HepG2 (cell line): ENCODE results near the gene MGMT. TPM values are rescaled to one million over a fixed set of nuclear protein-coding genes. Genes with fewer than 3 reads are reported as not detected.

Experiments used
- ARID5B ChIP-seq: IDR thresholded peaks from 2 replicates; pipeline ENCODE4 v1.4.0; 2020; ENCODE audit warnings: mild to moderate bottlenecking, missing genetic modification reagents
- BHLHE40 ChIP-seq: IDR thresholded peaks from 2 replicates; pipeline ENCODE4 v1.6.1; 2011; ENCODE audit warnings: low read length, improper control_type of control experiment
- GATAD2A ChIP-seq: IDR thresholded peaks from 2 replicates; pipeline ENCODE4 v1.6.1; 2016
- GPBP1L1 ChIP-seq: sonication (generic); formaldehyde crosslinking; IDR thresholded peaks from 2 replicates; pipeline ENCODE4 v1.5.0; 2020; ENCODE audit warnings: mild to moderate bottlenecking, missing genetic modification reagents
- HES4 ChIP-seq: sonication (generic); formaldehyde crosslinking; IDR thresholded peaks from 2 replicates; pipeline ENCODE4 v1.9.0; 2021; ENCODE audit warnings: mild to moderate bottlenecking, missing genetic modification reagents, borderline replicate concordance
- JUN ChIP-seq: sonication (generic); formaldehyde crosslinking; IDR thresholded peaks from 2 replicates; pipeline ENCODE4 v1.4.0; 2020; ENCODE audit warnings: mild to moderate bottlenecking, missing genetic modification reagents
- MIER2 ChIP-seq: IDR thresholded peaks from 2 replicates; pipeline ENCODE4 v1.6.1; 2016; ENCODE audit warnings: missing biosample characterization, missing genetic modification reagents
- MLLT10 ChIP-seq: sonication (generic); formaldehyde crosslinking; IDR thresholded peaks from 2 replicates; pipeline ENCODE4 v1.4.0; 2020; ENCODE audit warnings: missing genetic modification reagents
- MNT ChIP-seq: fragments of 450-650 bp; IDR thresholded peaks from 2 replicates; pipeline ENCODE4 v1.6.1; 2016
- SAP130 ChIP-seq: IDR thresholded peaks from 2 replicates; pipeline ENCODE4 v1.6.1; 2016; ENCODE audit warnings: low read depth
- SETDB1 ChIP-seq: sonication (generic); formaldehyde crosslinking; IDR thresholded peaks from 2 replicates; pipeline ENCODE4 v1.5.1; 2020; ENCODE audit warnings: missing genetic modification reagents, mild to moderate bottlenecking, borderline replicate concordance
- STAG1 ChIP-seq: sonication (generic); formaldehyde crosslinking; IDR thresholded peaks from 2 replicates; pipeline ENCODE4 v1.4.0; 2020; ENCODE audit warnings: missing genetic modification reagents
- ZBTB46 ChIP-seq: sonication (generic); formaldehyde crosslinking; IDR thresholded peaks from 2 replicates; pipeline ENCODE4 v1.4.0; 2020; ENCODE audit warnings: mild to moderate bottlenecking, missing genetic modification reagents, borderline replicate concordance
- ZEB1 ChIP-seq: IDR thresholded peaks from 2 replicates; pipeline ENCODE4 v1.6.1; 2012; ENCODE audit warnings: mild to moderate bottlenecking, low read depth, inconsistent platforms; ENCODE audit not compliant: insufficient replicate concordance
- ZNF124 ChIP-seq: sonication (generic); formaldehyde crosslinking; IDR thresholded peaks from 2 replicates; pipeline ENCODE4 v1.4.0; 2020; ENCODE audit warnings: missing genetic modification reagents
- ZNF512 ChIP-seq: sonication (generic); formaldehyde crosslinking; IDR thresholded peaks from 2 replicates; pipeline ENCODE4 v1.4.0; 2020; ENCODE audit warnings: mild to moderate bottlenecking, missing genetic modification reagents
- ZNF577 ChIP-seq: sonication (generic); formaldehyde crosslinking; IDR thresholded peaks from 2 replicates; pipeline ENCODE4 v1.4.0; 2020; ENCODE audit warnings: mild to moderate bottlenecking, low read depth, missing genetic modification reagents, borderline replicate concordance
- ZNF841 ChIP-seq: sonication (generic); formaldehyde crosslinking; IDR thresholded peaks from 2 replicates; pipeline ENCODE4 v1.8.1; 2023; ENCODE audit warnings: missing genetic modification reagents, borderline replicate concordance
- polyA plus RNA-seq, 8 experiments: library from polyadenylated mRNA; depleted of rRNA in 3 of 8; stranded (reverse) in 7 of 8; unstranded in 1 of 8; fragments of >200 nt; fragmentation: Illumina TruSeq in 4 of 8; extraction: Trizol in 4 of 8; gene quantifications; 2 replicates each; pipeline versions ENCODE4 v1.2.1 to v1.2.3, GENCODE V29; 2011 to 2016; ENCODE audit warnings: low read depth in 4 of 8, missing spikeins in 1 of 8, mixed read lengths in 1 of 8; ENCODE audit not compliant: insufficient read depth in 1 of 8
- total RNA-seq, 5 experiments: library from RNA; depleted of rRNA; stranded (reverse); fragments of >200 nt; fragmentation: Illumina TruSeq; extraction: Trizol; gene quantifications; 2 replicates each; pipeline ENCODE4 v1.2.3, GENCODE V29; 2016; ENCODE audit warnings: low read depth in 1 of 5
- TF ChIP-seq, protein P1 (sequence below): IDR thresholded peaks from 2 replicates; pipeline ENCODE4 v1.6.1; 2012; ENCODE audit warnings: inconsistent platforms

MGMT gene
- total and polyA plus RNA-seq, 2 of the 13 experiments (the other 11 are each of a cell fraction or from before 2014, with no cell fraction given) = 12.0 to 19.5 TPM

GRCh38 chr10:129470103-129470851, 3.2 kb downstream of the MGMT start (continued):
- TF ChIP-seq ZNF512 (CRISPR knock-in tag) = no peak
- TF ChIP-seq GPBP1L1 (CRISPR knock-in tag) = no peak
- TF ChIP-seq, protein P1, sequence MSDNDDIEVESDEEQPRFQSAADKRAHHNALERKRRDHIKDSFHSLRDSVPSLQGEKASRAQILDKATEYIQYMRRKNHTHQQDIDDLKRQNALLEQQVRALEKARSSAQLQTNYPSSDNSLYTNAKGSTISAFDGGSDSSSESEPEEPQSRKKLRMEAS = no peak
- no peak for TF ChIP-seq ZBTB46 (CRISPR knock-in tag)
- no peak for TF ChIP-seq ZEB1
- TF ChIP-seq MIER2 (CRISPR knock-in tag) = no peak
- peak; percentile 45; the same call in 1 of the 2 replicates for TF ChIP-seq SAP130 (CRISPR knock-in tag)
- no peak for TF ChIP-seq ZNF577 (CRISPR knock-in tag)
- TF ChIP-seq GATAD2A (CRISPR knock-in tag) = peak; percentile 57
- peak; percentile 68 for TF ChIP-seq ARID5B (CRISPR knock-in tag)
- no peak for TF ChIP-seq STAG1 (CRISPR knock-in tag)
- TF ChIP-seq SETDB1 (CRISPR knock-in tag) = no peak
- TF ChIP-seq ZNF124 = no peak
- no peak for TF ChIP-seq MLLT10 (CRISPR knock-in tag)
- no peak for TF ChIP-seq JUN (CRISPR knock-in tag)
- no peak for TF ChIP-seq HES4 (CRISPR knock-in tag)
- no peak for TF ChIP-seq ZNF841 (CRISPR knock-in tag)
- no peak for TF ChIP-seq BHLHE40
- no peak for TF ChIP-seq MNT
